GM12891 (cell line): ENCODE results near the gene NLRX1.

Experiments
- POLR2A ChIP-seq: IDR thresholded peaks from 2 replicates; pipeline ENCODE4 v1.6.1; 2011; ENCODE audit warnings: low read depth, low read length, control low read depth
- POLR2AphosphoS5 ChIP-seq: IDR thresholded peaks from 2 replicates; pipeline ENCODE4 v1.6.1; 2011; ENCODE audit warnings: low read depth, low read length, control low read depth
- POU2F2 ChIP-seq: IDR thresholded peaks from 2 replicates; pipeline ENCODE4 v1.6.1; 2011; ENCODE audit warnings: low read depth, mild to moderate bottlenecking, control low read depth, low read length, moderate library complexity
- TAF1 ChIP-seq: IDR thresholded peaks from 2 replicates; pipeline ENCODE4 v1.6.1; 2011; ENCODE audit warnings: low read depth, low read length, control low read depth

- TF ChIP-seq TAF1, result no peak
- TF ChIP-seq POLR2AphosphoS5, result no peak
- TF ChIP-seq POU2F2, result no peak
- TF ChIP-seq POLR2A, result no peak
These were observed 30.4 kb downstream of the NLRX1 start for GRCh38 chr11:119198925-119199324.
